ENCODE measurements around the gene DAPP1. TPM values are rescaled to one million over a fixed set of nuclear protein-coding genes. Genes with fewer than 3 reads are reported as not detected.

DAPP1 gene
- total RNA-seq, 1 donor = 54.3 TPM

GRCh38 chr4:99857307-99857706 lies 40.7 kb downstream of the DAPP1 start:
- Histone ChIP-seq H3K9me3 (ENCODE audit: low read depth, low read length) (no peaks in the 10 kb centered on the region), H3K4me3 (ENCODE audit: low read length) (no peak overlapping the region), H3K4me1 (ENCODE audit: insufficient read depth, low read length) (peaks cover 68% of the 10 kb centered on the region), H3K27me3 (ENCODE audit: insufficient read depth, low read length) (no peaks in the 10 kb centered on the region)

GRCh38 chr4:99859618-99860017 lies 43.0 kb downstream of the DAPP1 start:
- H3K4me1 ChIP-seq (ENCODE audit: insufficient read depth, low read length) = peaks cover 51% of the 10 kb centered on the region
- H3K4me3 ChIP-seq (ENCODE audit: low read length) = no peak overlapping the region
- H3K9me3 ChIP-seq (ENCODE audit: low read depth, low read length) = no peaks in the 10 kb centered on the region
- no peaks in the 10 kb centered on the region for H3K27me3 ChIP-seq (ENCODE audit: insufficient read depth, low read length)

DNA sequence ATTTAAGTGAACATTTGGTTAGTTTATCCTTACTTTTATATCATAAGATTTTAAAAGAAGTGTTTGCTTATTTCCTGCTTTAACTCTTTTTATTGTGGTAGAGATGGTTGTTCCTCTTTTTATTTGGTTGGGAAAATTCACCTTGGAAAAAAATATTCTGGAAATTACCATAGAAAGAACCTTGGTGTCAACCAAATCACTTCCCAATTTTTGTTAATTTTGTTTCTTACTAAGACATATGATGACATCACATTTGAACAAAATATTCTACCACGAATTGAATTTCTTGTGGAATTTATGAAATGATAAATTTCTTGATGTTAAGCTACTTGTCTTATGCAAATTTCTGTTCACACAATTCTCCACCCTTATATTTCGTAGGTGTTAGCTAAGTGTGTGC lies 43.9 kb downstream of the DAPP1 start:
- Histone ChIP-seq H3K4me3 (ENCODE audit: low read length) (no peak overlapping the region), H3K9me3 (ENCODE audit: low read depth, low read length) (no peaks in the 10 kb centered on the region), H3K27me3 (ENCODE audit: insufficient read depth, low read length) (no peaks in the 10 kb centered on the region), H3K4me1 (ENCODE audit: insufficient read depth, low read length) (peaks cover 42% of the 10 kb centered on the region)

DNA sequence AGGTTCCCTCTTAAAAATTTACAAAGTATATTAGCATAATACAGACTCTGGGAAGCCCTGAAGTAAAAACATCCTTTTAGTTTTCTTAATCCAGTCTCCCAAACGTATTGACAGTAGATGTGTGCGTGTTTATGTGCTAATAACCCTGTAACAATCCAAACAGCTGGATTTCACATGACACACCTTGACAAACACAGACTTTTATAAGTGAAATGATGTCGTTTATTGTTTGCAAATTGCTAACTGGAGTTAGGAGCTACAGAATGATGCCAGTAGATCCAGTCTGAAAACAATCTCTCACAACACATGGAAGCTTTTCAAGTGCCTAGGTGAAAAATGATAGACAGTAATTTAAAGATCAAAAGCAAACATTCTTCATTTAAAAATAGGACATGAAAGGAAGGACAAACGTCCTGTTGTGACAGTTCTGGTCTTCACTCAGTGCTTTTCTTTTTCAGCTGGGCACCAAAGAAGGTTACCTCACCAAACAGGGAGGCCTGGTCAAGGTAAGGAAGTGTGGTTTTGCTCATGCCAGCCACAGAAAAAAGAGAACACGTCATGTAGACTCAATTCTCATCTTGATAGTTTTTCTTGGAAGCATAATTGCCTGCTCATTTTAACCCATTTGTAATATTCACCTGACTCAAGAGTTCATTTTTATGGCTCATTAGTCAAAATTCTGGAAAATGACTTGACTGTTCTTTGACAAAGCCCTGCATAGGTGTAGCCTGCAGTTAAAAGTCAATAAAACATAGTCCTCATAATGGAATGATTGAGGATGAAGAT lies 44.7 kb downstream of the DAPP1 start:
- Histone ChIP-seq H3K27me3 (ENCODE audit: insufficient read depth, low read length) (no peaks in the 10 kb centered on the region), H3K9me3 (ENCODE audit: low read depth, low read length) (no peaks in the 10 kb centered on the region), H3K4me1 (ENCODE audit: insufficient read depth, low read length) (peaks cover 37% of the 10 kb centered on the region), H3K4me3 (ENCODE audit: low read length) (no peak overlapping the region)

- no peaks in the 10 kb centered on the region for H3K9me3 ChIP-seq (ENCODE audit: low read depth, low read length)
- no peaks in the 10 kb centered on the region for H3K27me3 ChIP-seq (ENCODE audit: insufficient read depth, low read length)
- H3K4me3 ChIP-seq (ENCODE audit: low read length) = no peak overlapping the region
- H3K4me1 ChIP-seq (ENCODE audit: insufficient read depth, low read length) = peaks cover 18% of the 10 kb centered on the region
Observed at GRCh38 chr4:99863804-99864203, 47.2 kb downstream of the DAPP1 start.

- Histone ChIP-seq H3K4me1 (ENCODE audit: insufficient read depth, low read length) (no peaks in the 10 kb centered on the region), H3K4me3 (ENCODE audit: low read length) (no peak overlapping the region), H3K27me3 (ENCODE audit: insufficient read depth, low read length) (no peaks in the 10 kb centered on the region), H3K9me3 (ENCODE audit: low read depth, low read length) (no peaks in the 10 kb centered on the region)
Observed at GRCh38 chr4:99868126-99868596, 51.5 kb downstream of the DAPP1 start.

- no peaks in the 10 kb centered on the region for H3K27me3 ChIP-seq (ENCODE audit: insufficient read depth, low read length)
- H3K4me3 ChIP-seq (ENCODE audit: low read length) = no peak overlapping the region
- H3K9me3 ChIP-seq (ENCODE audit: low read depth, low read length) = no peaks in the 10 kb centered on the region
- H3K4me1 ChIP-seq (ENCODE audit: insufficient read depth, low read length) = no peaks in the 10 kb centered on the region
Observed at GRCh38 chr4:99872570-99872969, 55.9 kb downstream of the DAPP1 start.

DNA sequence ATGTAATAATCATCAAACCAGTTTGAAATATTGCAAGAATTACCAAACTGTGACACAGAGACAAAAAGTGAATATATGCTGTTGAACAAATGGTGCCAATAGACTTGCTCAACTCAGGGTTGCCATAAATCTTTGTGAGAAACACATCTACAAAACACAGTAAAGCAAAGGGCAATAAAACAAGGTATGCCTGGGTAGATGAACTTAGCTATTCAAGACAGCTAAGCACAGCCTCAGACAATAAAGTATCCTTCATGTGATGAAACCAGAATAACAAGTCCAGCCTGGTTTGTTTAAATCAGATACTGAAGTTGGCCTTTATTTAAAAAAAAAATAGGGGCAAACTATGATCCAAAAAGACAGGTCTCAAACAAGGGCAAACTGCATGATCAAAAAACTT lies 58.4 kb downstream of the DAPP1 start:
- Histone ChIP-seq H3K4me1 (ENCODE audit: insufficient read depth, low read length) (no peaks in the 10 kb centered on the region), H3K4me3 (ENCODE audit: low read length) (no peak overlapping the region), H3K27me3 (ENCODE audit: insufficient read depth, low read length) (no peaks in the 10 kb centered on the region), H3K9me3 (ENCODE audit: low read depth, low read length) (no peaks in the 10 kb centered on the region)

DNA sequence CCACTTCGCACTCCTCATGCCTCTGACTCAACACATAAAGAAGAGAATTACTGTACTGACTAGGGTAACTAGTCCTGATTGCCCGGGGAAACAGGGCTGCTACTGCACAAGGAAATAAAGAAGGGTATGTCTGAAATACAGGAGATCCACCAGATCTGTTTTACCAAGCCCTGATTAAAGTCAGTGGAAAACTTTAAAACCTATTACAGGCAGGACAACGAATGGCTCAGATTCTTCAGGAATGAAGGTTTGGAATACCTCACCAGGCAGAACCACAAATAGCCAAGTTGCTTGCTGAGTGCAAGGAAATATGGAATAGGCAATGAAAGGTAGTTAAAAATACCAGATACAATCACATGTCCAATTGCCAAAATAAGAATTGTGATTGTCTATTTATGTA lies 60.3 kb downstream of the DAPP1 start:
- Histone ChIP-seq H3K4me3 (ENCODE audit: low read length) (no peak overlapping the region), H3K9me3 (ENCODE audit: low read depth, low read length) (no peaks in the 10 kb centered on the region), H3K27me3 (ENCODE audit: insufficient read depth, low read length) (no peaks in the 10 kb centered on the region), H3K4me1 (ENCODE audit: insufficient read depth, low read length) (no peaks in the 10 kb centered on the region)

GRCh38 chr4:99878604-99879003 lies 62.0 kb downstream of the DAPP1 start:
- Histone ChIP-seq H3K9me3 (ENCODE audit: low read depth, low read length) (no peaks in the 10 kb centered on the region), H3K27me3 (ENCODE audit: insufficient read depth, low read length) (no peaks in the 10 kb centered on the region), H3K4me3 (ENCODE audit: low read length) (no peak overlapping the region), H3K4me1 (ENCODE audit: insufficient read depth, low read length) (no peaks in the 10 kb centered on the region)

DNA sequence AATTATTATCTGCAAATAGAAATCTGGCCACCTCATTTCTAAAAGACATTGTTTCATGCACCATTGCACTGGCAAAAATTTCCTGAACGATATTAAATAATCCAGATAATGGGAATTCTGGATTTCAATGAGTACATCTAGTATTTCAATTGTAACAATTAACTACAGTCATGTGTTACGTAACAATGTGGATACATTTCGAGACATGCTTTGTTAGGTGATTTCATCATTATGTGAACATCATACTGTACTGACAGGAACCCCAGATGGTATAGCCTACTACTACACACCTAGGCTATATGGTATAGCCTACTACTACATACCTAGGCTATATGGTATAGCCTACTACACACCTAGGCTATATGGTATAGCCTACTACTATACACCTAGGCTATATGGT lies 62.8 kb downstream of the DAPP1 start:
- Histone ChIP-seq H3K9me3 (ENCODE audit: low read depth, low read length) (no peaks in the 10 kb centered on the region), H3K4me3 (ENCODE audit: low read length) (no peak overlapping the region), H3K4me1 (ENCODE audit: insufficient read depth, low read length) (no peaks in the 10 kb centered on the region), H3K27me3 (ENCODE audit: insufficient read depth, low read length) (no peaks in the 10 kb centered on the region)

- Histone ChIP-seq H3K4me1 (ENCODE audit: insufficient read depth, low read length) (no peaks in the 10 kb centered on the region), H3K9me3 (ENCODE audit: low read depth, low read length) (no peaks in the 10 kb centered on the region), H3K27me3 (ENCODE audit: insufficient read depth, low read length) (no peaks in the 10 kb centered on the region), H3K4me3 (ENCODE audit: low read length) (no peak overlapping the region)
Observed at GRCh38 chr4:99885063-99885664, 68.5 kb downstream of the DAPP1 start.

GRCh38 chr4:99885687-99886086 lies 69.1 kb downstream of the DAPP1 start:
- Histone ChIP-seq H3K27me3 (ENCODE audit: insufficient read depth, low read length) (no peaks in the 10 kb centered on the region), H3K4me3 (ENCODE audit: low read length) (no peak overlapping the region), H3K4me1 (ENCODE audit: insufficient read depth, low read length) (no peaks in the 10 kb centered on the region), H3K9me3 (ENCODE audit: low read depth, low read length) (no peaks in the 10 kb centered on the region)

- Histone ChIP-seq H3K4me3 (ENCODE audit: low read length) (no peak overlapping the region), H3K27me3 (ENCODE audit: insufficient read depth, low read length) (no peaks in the 10 kb centered on the region), H3K4me1 (ENCODE audit: insufficient read depth, low read length) (no peaks in the 10 kb centered on the region), H3K9me3 (ENCODE audit: low read depth, low read length) (no peaks in the 10 kb centered on the region)
Observed at GRCh38 chr4:99886146-99886545, 69.5 kb downstream of the DAPP1 start.

- Histone ChIP-seq H3K27me3 (ENCODE audit: insufficient read depth, low read length) (no peaks in the 10 kb centered on the region), H3K4me1 (ENCODE audit: insufficient read depth, low read length) (peaks cover 4% of the 10 kb centered on the region), H3K4me3 (ENCODE audit: low read length) (no peak overlapping the region), H3K9me3 (ENCODE audit: low read depth, low read length) (no peaks in the 10 kb centered on the region)
Observed at GRCh38 chr4:99887837-99888236, 71.2 kb downstream of the DAPP1 start.

DNA sequence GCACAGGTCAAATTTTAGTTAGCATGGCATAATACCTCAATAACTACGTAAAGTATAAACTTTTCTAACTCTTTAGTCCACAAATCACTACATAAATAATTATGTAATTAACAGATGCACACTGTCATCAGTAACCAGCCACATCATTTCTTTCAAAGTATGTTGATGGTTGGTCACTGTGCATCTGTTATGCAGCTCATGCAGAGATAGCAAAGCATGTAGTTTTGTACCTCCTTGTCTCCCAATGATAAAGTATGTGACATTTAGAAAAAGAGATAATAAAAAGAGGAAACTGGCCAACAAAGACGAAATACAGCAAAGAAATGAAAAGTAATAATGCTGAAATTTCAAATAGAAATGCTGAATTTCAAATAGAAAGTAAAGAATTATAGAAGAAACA lies 74.7 kb downstream of the DAPP1 start:
- H3K4me1 ChIP-seq (ENCODE audit: insufficient read depth, low read length) = peaks cover 22% of the 10 kb centered on the region
- no peaks in the 10 kb centered on the region for H3K27me3 ChIP-seq (ENCODE audit: insufficient read depth, low read length)
- H3K9me3 ChIP-seq (ENCODE audit: low read depth, low read length) = no peaks in the 10 kb centered on the region
- H3K4me3 ChIP-seq (ENCODE audit: low read length) = no peak overlapping the region

All from mononuclear cell (primary cell).